HG03378 (cell line): Measurements from ENCODE around the gene UNC5C.

ENCODE experiments used
- ATAC-seq: cut with Tn5 transposase; IDR thresholded peaks from one replicate; pipeline ENCODE4 v1.9.1; 2021; ENCODE audit warnings: mild to moderate bottlenecking, moderate library complexity; ENCODE audit not compliant: unreplicated experiment

The UNC5C gene

DNA sequence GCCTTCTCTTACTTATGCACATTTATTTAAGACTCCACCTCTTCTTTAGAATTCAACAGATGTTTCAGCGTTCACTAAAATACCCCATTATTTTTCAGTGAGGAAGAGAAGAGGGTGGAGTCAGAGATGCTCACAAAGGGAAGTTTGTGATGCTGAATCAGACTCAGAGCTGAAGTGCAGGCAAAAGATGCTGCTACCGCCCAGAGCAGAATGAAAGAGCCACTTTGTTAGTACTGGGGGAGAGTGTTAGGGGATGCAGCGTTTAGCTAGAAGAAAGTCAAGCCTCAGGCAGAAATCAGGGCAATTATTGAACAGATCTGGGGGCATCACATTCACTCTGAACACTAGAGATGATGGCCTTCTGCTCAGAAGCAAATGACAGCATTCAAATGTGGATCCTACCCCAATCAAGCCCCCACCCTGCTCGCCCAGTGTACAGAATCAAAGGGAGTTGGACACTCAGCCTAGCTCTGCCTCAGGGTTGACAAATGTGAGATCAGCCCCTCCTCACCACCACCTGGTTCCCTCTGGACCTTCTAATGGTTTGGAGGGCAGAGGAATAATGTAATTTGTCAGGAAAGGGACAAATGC, 138.3 kb downstream of the UNC5C start:
- ATAC-seq, result no peak

DNA sequence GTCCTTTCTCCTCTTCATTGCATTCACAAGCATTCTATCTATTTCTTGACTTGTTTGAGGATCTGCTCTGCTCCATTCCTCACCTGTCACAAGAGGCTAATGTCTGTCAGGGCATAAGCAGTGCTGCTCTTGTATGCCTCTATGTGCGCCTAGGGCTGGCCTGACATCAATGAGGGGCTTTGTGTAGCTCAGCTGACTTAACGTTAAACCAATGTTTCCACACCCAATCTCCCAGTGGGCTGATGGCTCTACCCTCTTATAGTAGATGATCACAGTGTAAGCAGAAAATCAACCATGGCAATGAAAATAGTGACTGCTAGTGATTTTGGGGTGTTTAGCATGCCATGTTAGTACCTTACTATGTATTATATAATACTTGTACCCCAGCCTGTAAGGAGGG, 139.0 kb downstream of the UNC5C start:
- ATAC-seq, result no peak

DNA sequence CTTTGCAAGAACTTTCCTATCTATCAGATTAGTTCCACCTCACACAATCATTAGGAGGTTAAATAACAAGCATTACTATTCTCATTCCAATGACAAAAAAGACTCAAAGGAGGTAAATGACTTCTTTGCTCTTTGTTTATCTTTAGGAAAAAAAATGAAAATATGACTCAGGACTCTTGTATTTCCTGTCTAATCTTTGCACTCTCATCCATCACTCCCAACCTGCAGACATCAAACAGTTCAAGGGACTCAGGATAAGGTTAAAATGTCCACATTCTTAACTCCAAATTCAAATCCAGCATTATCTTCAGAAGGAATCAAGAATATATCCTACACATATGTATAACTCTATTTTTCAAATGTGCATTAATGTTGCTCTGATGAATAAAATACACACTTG, 139.6 kb downstream of the UNC5C start:
- no peak for ATAC-seq

DNA sequence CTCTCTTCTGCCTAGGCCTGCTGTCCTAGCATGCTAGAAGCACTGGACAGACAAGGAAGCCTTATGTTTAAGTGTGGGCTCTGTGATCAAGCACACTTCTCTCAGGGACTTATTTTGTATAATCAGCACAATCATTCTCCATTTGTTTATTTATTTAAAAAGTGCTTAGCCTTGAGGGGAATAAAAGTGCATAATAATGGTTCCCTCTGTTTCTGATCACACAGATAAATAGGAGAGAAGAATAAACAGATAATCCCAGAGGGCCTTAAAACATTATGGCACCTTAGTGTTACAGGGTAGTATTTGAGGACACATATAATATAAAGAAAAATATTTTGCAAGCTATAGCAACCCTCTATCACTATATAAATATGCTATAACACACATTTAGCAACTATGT, 146.5 kb downstream of the UNC5C start:
- no peak for ATAC-seq

DNA sequence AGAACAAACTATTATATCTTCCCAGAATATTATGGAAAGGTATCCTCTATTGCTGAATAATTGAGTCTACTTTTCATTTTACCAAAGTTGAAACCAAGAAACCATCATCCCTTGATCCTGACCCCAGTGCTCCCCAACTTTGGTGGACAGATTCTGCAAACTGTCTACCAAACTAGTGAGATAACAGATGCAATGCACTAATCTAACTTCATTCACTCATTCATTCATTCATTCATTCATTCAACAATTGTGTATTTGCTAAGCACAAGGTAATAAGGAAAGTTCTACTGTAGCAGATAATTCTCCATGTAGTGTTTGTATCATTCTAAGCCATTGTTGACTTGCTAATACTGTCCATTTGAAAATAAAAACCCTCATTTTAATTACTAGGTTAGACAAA, 150.6 kb downstream of the UNC5C start:
- no peak for ATAC-seq

DNA sequence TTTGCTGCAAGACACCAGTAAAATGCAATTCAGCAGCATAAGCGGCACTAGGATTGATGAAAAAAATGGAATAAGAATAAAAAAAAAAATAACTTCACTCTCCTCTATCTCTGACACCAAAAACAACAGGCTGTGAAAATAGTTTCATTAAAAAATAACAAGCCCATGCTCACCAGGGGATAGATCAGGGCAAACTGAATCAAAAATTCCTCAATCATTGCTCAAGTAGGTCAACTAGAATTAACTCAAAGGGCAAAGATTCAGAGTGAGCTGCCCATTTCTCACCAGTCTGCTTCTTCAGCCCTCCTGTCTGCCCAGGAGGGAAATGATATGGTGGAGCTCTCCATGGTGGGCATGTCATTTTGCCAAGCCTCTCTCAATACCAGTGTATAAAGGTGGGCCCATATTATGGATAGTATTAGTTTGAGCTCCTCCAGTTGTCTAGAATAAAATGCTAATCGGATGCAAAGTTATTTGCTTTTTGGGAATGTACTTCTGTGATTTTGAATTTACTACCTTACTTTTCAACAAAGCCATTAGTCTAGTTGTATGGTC, 153.9 kb downstream of the UNC5C start:
- ATAC-seq, result no peak

DNA sequence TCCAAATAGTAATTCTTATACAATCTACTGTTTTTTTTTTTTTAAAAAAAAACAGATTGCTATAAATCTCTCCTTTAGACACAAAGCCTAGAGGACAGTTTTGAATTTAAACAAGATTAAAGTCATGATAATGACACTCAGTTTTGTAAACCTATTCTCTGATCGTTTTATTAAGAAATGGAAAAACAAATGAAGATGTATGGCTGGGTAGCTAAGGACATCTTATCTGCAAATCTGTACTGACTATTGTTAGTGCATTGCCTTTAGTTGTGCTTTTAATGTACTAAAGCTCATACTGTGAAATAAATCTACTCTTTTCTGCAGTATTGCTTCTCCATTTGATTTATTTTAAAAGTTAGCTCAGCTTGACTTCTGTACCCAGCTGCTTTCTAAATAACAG, 155.0 kb downstream of the UNC5C start:
- ATAC-seq, result no peak

DNA sequence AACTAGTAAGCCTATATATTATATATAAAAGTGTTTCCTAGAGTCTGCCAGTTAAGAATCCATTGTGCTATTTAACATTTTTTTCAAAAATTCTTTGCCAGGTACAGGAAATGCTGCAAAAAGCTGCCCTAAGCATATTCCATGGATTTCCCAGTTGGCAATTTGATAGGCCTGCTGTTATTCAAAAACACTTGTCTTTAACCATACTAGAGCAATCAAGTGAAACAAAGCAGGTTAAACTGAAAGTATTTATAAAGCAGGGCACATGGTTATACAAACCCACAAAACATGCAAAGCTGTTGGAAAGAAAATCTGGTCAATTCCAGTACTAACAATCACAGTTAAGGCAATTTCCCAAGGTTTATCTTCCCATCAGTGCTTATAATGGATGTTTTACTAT, 159.9 kb downstream of the UNC5C start:
- no peak for ATAC-seq

DNA sequence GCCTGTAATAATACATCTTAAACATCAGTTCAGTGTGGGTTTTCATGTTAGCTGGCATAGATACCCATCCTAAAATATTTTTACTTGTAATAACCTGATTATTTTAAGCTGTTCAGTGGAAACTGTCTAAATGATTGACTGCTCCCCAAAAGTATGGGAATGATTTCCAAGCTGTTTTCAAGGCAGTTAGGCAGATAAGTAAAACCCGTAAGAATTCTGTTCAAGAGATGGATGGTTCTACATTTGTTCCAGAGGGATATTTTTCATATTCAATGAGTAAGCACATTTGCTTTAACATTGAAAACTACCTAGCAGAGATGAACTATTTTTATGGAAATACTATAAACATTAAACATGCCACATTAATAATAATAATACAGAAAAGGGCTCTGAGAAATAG, 161.1 kb downstream of the UNC5C start:
- ATAC-seq, result no peak

DNA sequence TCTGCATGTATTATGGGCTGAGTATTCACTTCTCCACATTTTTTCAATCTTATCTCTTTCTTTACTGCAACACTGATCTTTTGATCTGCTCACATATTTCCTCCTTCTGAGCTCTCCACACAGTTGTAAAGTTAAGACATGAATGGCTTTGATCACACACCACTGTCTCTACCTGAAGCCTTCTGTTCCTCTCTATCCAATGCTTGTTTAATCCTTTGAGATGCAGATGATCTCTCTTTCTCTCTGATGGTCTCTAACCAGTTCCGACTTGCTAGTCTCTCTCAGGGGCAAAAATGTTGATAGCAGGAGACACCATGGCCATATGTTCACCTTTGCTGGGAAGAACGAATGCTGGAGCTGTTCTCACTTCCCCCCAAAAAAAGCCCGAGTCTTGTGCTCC, 162.4 kb downstream of the UNC5C start:
- ATAC-seq, result no peak

DNA sequence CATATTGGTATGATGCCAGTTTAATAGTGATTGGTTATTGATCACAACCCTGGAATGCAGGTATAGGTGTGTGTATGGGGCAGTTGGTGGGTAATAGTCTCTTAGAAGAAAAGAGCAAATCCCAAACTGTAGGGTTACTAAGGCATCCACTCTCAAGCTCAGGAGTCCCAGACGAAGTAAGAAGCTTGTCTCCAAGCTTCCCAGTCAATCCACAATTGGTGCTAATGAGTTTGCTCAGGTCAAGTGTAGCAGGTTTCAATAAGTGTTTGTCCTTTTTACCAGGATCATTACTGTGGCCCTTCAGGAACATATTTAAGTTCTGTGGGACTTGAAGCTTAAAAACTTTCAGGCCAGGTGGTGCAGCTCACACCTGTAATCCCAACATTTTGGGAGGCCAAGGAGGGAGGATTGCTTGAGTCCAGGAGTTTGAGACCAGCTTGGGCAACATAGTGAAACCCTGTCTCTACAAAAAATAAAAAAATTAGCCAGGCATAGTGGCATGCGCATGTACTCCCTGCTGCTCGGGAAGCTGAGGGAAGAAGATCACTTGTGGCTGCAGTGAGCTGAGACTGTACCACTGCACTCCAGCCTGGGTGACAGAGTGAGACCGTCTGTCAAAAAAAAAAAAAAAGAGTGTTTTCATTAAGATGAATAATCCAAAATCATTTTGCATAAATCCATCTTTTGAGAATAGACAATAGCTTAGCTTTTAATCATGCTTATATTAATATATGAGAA, 166.8 kb downstream of the UNC5C start:
- no peak for ATAC-seq

DNA sequence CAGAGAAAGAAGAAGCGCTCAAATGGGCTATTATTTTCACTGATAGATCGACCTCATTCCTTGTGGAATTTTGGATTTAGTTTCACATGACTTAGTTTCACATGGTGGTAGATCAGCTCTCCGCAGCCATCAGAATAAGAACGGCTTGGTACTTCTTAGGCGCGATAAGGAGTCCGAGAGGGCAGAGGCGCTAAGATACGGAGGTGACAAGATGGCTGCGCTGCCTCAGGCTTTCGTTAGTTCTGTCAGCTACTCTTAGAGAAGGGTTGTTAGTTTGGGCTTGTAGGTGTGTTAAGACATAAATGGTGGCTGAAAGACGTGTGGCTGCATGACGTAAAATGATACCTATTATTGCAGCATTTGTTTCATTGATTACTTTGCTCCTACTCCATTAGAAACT, 169.1 kb downstream of the UNC5C start:
- ATAC-seq, result no peak

DNA sequence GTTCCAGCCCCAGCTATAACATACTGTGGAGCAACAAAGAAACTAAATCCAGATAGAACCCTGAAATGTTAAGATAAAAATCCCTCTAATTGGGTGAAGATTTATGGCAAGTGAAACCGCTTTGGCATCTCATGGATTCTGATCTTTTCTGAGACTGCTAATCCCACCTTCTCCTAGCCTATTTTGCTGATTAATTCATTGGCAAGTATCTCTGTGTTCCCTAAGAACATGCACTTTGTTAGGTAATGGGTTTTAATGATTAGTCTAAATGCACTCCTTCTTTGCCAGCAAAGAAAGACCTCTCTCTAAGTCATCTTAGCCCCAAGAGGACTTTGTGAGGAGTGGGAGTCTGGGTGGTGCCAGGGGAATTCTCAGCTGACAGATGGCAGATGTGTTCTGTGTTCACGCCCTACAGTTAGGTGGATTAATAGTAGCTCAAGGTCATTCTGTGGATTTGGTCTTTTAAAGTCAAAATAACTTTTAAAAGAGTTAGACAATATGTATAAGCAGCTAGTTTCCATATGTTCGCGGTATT, 171.3 kb downstream of the UNC5C start:
- ATAC-seq, result no peak

DNA sequence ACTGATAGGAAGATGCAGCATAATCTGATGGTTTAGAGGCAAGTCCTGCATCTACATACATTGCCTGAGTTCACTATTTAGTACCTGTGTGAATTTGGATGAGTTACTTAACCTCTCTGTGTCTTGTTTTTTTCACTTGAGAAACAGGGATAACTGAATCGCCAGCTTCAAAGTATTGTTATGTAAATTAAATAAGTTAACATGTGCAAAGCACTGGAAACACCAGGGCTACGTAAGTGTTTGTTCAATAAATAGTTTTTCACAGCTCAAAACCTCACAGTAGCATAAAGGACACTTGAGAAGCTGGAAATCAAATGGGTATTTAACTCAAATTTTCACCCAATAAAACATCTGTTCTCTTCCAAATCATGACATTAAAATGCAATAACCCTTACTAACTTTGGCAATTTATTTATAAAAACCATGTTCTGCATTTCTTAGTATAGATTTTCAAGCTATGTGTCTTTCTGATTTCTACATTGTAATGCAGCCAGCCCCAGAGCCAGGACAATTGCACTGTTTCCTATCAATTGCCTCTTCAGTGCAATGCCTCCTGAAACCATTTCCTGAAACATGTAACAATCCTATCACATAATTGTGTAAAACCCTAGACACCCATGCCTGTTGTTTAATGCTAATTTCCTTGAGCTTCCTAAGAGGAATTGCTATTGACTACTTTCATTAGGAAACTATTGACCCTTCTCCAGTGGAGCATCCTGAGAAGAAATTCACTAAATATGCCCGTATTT, 177.1 kb downstream of the UNC5C start:
- no peak for ATAC-seq

DNA sequence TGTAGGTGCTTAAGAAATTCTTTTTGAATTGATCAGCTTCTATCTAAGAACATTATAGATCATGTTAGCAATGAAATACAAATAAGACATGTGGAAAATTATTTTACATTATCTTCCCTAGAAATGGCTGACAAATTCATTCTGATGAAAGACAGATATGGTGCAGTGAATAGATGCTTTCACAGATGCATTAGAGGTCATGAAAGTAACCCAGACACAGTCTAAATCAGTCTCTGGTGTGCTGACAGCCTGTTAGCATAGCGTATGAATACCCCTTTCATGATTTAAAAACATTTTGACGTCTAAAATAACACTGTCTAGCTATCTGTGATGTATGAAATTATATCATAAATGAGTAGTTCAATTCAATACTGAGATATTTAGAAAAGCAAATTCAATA, 180.9 kb downstream of the UNC5C start:
- ATAC-seq, result no peak

DNA sequence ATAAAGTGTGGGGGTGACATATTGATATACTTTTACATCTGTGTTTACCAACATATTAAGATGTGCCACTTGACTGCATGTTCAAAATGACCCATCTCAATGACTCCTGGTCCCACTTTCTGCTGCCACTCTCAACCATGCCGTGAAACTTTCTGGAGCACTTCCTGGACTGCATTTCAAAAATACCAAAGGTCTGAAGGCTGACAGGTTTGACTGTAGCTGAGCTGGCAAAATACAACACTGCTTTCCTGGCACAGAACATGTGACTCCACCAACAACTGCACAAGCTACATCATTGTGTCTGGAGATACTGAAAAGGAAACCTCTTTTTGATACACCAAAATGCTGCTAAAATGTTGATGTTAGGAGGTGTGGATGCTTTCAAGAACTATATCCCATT, 184.8 kb downstream of the UNC5C start:
- ATAC-seq, result no peak

DNA sequence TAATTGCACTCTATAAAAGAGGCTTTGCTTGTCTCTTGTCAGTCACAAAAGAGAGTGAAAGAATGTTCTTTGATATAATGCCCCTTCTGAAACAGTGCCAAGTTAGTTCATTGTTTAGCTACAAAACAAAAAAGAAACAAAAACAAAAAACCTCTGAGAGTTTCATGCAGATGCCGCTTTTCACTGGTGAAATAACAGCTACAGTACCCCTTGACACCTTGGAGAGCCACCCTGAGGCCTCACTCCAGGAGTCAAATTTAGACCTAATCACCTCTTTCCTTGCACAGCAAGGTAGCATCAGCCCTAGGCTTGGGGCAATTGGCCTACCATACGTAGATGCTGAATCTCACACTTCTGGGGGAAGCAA, 185.2 kb downstream of the UNC5C start:
- ATAC-seq, result no peak

DNA sequence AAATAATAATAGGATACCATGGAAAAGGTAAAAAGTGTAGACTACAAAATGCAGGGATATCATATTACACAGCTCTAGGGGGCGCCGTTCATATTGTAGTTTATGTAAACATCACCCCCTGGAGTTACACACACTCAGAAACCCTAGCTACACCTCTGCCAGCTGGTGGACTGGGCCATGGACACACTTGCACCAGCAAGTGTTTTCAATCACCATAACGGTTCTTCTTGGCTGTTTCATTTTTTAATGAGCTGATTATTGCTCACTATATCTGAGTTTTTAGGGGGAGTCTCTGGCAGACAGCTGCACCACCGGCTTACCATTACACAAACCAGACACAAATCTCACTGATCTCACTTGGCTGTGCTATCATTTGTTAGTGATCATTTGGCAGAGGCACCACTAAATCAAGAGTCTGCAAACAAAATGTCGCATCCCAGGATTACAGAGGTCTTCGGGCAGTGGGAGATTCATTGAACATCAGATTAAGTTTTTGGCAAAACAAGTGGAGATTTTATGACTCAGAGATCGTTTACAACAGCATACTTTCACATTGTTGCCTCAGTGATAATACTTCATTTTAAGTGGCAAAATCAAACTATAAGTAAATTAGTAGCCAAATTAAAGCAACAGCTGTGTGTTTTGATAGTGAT, 185.7 kb downstream of the UNC5C start:
- no peak for ATAC-seq

DNA sequence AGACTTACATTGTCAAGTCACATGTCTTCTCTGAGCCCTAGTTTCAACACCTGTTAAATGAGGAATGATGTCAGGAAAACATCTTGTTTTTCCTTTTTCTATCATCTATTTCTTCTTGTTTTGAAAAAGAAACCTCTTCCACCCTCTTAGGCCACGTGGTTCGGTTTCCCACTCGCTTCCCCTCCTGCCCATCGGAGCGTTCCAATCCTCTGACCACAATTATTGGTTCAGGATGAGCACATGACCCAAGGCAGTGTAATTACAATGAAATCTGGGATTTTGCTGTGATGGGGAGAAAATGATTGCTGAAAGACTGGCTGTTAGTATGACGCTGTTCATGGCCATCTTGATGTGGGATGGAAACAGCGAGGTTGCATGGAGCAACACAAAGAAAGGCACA, 186.7 kb downstream of the UNC5C start:
- ATAC-seq, result no peak

DNA sequence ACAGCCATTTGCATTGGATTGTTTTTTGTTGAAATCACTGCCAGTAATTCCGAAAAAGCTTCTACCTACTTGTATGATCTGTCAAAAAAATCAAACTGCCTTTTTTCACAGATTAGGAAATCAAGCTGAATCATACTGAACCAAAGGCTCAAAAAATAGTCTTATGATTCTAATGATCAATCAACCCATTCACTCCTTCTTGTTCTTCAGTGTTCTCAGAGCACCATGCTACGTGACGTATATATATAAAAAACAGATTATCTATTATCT, 187.1 kb downstream of the UNC5C start:
- no peak for ATAC-seq

DNA sequence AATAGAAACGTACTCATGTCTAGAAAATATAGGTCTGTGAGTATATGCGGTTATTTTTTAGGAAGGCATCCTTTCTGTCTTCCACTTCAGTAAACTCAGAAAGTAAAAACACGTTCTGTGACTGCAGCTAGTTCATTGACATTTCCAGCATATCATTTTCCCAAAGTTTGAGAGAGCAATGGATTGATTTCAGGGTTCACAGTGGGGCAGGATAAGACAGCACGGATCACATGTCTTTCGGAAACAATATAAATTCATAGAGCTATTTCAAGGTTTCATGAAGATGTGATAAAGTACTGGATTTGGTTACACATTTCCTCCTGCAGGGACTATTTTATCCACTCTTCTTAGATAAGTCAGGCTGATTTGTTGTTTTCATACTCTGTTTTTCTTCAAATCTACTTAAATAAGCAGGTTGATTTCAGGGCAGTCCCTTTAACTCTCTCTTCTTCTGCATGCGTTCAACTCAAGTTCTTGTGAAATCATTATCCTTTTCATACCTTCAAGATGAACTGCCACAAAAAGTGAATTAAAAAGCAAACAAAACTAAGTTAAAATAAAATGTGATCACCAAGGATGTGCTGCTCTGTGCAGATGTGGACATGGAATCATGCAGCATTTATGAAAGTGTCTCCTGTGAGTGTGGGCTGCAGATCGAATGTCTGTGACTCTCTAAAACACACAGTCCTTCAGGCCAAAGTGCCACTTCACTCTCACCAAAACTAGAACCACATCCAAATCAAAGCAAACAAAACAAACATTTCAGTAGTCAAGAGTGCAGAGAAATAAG, 187.7 kb downstream of the UNC5C start:
- no peak for ATAC-seq
